GM12878 (cell line): ENCODE results near the gene NOP16. TPM values are rescaled to one million over a fixed set of nuclear protein-coding genes. Genes with fewer than 3 reads are reported as not detected.

ENCODE experiments used
- BCL11A ChIP-seq: IDR thresholded peaks from 2 replicates; pipeline ENCODE4 v1.6.1; 2011; ENCODE audit warnings: low read depth, low read length
- CREM ChIP-seq: IDR thresholded peaks from 2 replicates; pipeline ENCODE4 v1.6.1; 2014; ENCODE audit warnings: antibody characterized with exemption, low read depth
- FOS ChIP-seq: IDR thresholded peaks from 3 replicates; pipeline ENCODE4 v1.6.1; 2011; ENCODE audit warnings: borderline replicate concordance; ENCODE audit not compliant: insufficient read length; ENCODE audit errors: extremely low read depth
- GABPA ChIP-seq: IDR thresholded peaks from 2 replicates; pipeline ENCODE4 v1.6.1; 2014; ENCODE audit warnings: antibody characterized with exemption, low read depth, mild to moderate bottlenecking, inconsistent platforms
- HDAC6 ChIP-seq: fragments of 200-600 bp; sonication (generic); IDR thresholded peaks from one replicate; pipeline ENCODE4 v1.8.0; 2017; ENCODE audit warnings: antibody characterized with exemption; ENCODE audit not compliant: unreplicated experiment
- MEF2A ChIP-seq: IDR thresholded peaks from 2 replicates; pipeline ENCODE4 v1.6.1; 2011; ENCODE audit warnings: low read depth, mild to moderate bottlenecking, low read length, moderate library complexity; ENCODE audit not compliant: insufficient read depth
- MYB ChIP-seq: fragments of 150-350 bp; IDR thresholded peaks from 2 replicates; pipeline ENCODE4 v1.6.1; 2014; ENCODE audit warnings: mild to moderate bottlenecking, low read depth, low read length, borderline replicate concordance
- NFYB ChIP-seq: IDR thresholded peaks from 2 replicates; pipeline ENCODE4 v1.6.1; 2011; ENCODE audit warnings: low read depth, mild to moderate bottlenecking, low read length, improper control_type of control experiment, moderate library complexity; ENCODE audit not compliant: insufficient read depth
- PML ChIP-seq: IDR thresholded peaks from 2 replicates; pipeline ENCODE4 v1.6.1; 2012; ENCODE audit warnings: low read length, inconsistent platforms
- TARDBP ChIP-seq: IDR thresholded peaks from 2 replicates; pipeline ENCODE4 v1.6.1; 2016; ENCODE audit warnings: borderline replicate concordance
- polyA plus RNA-seq, 11 experiments: library from polyadenylated mRNA; depleted of rRNA in 4 of 11; unstranded in 6 of 11; stranded (reverse) in 5 of 11; fragments of >200 nt; fragmentation: Nextera tagmentation in 4 of 11; fragmentation: Illumina TruSeq in 1 of 11; extraction: Ambion mirVana in 4 of 11; extraction: Trizol in 1 of 11; gene quantifications; 1 replicate in 1 of 11; 2 replicates in 10 of 11; pipeline versions ENCODE4 v1.2.1 to v1.2.3, GENCODE V29; 2011 to 2016; ENCODE audit warnings: inconsistent platforms in 2 of 11, missing spikeins in 2 of 11, low read depth in 1 of 11
- total RNA-seq, 4 experiments: library from RNA; depleted of rRNA in 3 of 4; stranded (reverse); fragments of >200 nt in 3 of 4; fragmentation: Illumina TruSeq in 1 of 4; extraction: Trizol in 1 of 4; gene quantifications; 2 replicates each; pipeline versions ENCODE4 v1.2.1 to v1.2.3, GENCODE V29; 2013 to 2021
- TF ChIP-seq, protein P1 (sequence below): fragments of 450-650 bp; formaldehyde crosslinking; IDR thresholded peaks from 2 replicates; pipeline ENCODE4 v1.4.0; 2020; ENCODE audit warnings: mild to moderate bottlenecking, moderate library complexity
- TF ChIP-seq, protein P2 (sequence below): fragments of 450-650 bp; IDR thresholded peaks from 2 replicates; pipeline ENCODE4 v1.6.1; 2017; ENCODE audit warnings: mild to moderate bottlenecking, moderate library complexity
- TF ChIP-seq, protein P3 (sequence below): fragments of 450-650 bp; IDR thresholded peaks from 2 replicates; pipeline ENCODE4 v1.6.1; 2017; ENCODE audit warnings: mild to moderate bottlenecking, low read depth, inconsistent platforms; ENCODE audit not compliant: poor library complexity, severe bottlenecking
- TF ChIP-seq, protein P4 (sequence below), 3 experiments: IDR thresholded peaks in 2 of 3; conservative IDR thresholded peaks in 1 of 3; 2 replicates each; pipeline ENCODE4 v1.5.1; 2011; ENCODE audit warnings: low read depth in 3 of 3, low read length in 3 of 3, mild to moderate bottlenecking in 3 of 3, control low read depth in 2 of 3, moderate library complexity in 2 of 3, inconsistent platforms in 1 of 3, mixed read lengths in 1 of 3; ENCODE audit not compliant: control insufficient read depth in 2 of 3, insufficient read depth in 1 of 3; ENCODE audit errors: extremely low read depth in 1 of 3
- TF ChIP-seq, protein P5 (sequence below): fragments of 450-650 bp; IDR thresholded peaks from 2 replicates; pipeline ENCODE4 v1.6.1; 2014; ENCODE audit warnings: mild to moderate bottlenecking

Gene NOP16
- total and polyA plus RNA-seq, 10 of the 15 experiments (the other 5 are each of a cell fraction or from before 2014, with no cell fraction given) = 50.3 to 276 (median 116) TPM

DNA sequence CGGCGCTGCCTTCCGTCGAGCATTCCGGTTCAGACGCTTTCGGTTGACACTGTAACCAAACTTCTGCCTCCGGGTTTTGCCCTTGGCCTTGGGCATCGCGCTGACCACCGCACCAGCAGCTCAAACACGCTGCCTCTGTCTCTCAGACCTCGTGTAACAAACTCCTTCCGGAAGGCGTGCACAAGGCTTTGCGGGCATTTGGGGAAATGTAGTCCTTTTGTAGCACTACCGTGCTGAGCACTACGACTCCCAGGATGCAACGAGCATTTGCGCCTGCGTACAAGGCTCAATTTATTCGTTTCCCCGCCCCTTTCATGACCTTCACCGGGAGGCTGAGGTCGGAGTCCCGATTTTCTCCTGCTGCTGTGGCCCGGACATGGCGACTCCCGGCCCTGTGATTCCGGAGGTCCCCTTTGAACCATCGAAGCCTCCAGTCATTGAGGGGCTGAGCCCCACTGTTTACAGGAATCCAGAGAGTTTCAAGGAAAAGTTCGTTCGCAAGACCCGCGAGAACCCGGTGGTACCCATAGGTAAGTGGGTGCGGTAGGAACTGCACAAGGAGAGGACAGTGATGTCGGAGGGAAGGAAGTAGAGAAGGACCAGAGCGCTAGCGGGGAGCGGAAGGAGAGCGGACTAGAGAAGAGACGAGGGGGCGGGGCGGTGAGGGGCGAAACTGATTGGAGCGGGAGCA is at the start of gene NOP16, which contains the start of gene HIGD2A (continued):
- TF ChIP-seq, protein P1, sequence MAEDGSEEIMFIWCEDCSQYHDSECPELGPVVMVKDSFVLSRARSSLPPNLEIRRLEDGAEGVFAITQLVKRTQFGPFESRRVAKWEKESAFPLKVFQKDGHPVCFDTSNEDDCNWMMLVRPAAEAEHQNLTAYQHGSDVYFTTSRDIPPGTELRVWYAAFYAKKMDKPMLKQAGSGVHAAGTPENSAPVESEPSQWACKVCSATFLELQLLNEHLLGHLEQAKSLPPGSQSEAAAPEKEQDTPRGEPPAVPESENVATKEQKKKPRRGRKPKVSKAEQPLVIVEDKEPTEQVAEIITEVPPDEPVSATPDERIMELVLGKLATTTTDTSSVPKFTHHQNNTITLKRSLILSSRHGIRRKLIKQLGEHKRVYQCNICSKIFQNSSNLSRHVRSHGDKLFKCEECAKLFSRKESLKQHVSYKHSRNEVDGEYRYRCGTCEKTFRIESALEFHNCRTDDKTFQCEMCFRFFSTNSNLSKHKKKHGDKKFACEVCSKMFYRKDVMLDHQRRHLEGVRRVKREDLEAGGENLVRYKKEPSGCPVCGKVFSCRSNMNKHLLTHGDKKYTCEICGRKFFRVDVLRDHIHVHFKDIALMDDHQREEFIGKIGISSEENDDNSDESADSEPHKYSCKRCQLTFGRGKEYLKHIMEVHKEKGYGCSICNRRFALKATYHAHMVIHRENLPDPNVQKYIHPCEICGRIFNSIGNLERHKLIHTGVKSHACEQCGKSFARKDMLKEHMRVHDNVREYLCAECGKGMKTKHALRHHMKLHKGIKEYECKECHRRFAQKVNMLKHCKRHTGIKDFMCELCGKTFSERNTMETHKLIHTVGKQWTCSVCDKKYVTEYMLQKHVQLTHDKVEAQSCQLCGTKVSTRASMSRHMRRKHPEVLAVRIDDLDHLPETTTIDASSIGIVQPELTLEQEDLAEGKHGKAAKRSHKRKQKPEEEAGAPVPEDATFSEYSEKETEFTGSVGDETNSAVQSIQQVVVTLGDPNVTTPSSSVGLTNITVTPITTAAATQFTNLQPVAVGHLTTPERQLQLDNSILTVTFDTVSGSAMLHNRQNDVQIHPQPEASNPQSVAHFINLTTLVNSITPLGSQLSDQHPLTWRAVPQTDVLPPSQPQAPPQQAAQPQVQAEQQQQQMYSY (CRISPR knock-in tag) = no peak
- TF ChIP-seq TARDBP (peak; percentile 26; the same call in 1 of the 2 replicates), MEF2A (0 out of 2 replicates have a peak, but pooled peaks have one; percentile 37), CREM (peak; percentile 68; the same call in 1 of the 2 replicates), NFYB (no peak; the same call in 1 of the 2 replicates), GABPA (peak; percentile 96), MYB (0 out of 2 replicates have a peak, but pooled peaks have one; percentile 32), FOS (no peak), HDAC6 (no peak), PML (0 out of 2 replicates have a peak, but pooled peaks have one; percentile 76), BCL11A (no peak)
- TF ChIP-seq, protein P2, sequence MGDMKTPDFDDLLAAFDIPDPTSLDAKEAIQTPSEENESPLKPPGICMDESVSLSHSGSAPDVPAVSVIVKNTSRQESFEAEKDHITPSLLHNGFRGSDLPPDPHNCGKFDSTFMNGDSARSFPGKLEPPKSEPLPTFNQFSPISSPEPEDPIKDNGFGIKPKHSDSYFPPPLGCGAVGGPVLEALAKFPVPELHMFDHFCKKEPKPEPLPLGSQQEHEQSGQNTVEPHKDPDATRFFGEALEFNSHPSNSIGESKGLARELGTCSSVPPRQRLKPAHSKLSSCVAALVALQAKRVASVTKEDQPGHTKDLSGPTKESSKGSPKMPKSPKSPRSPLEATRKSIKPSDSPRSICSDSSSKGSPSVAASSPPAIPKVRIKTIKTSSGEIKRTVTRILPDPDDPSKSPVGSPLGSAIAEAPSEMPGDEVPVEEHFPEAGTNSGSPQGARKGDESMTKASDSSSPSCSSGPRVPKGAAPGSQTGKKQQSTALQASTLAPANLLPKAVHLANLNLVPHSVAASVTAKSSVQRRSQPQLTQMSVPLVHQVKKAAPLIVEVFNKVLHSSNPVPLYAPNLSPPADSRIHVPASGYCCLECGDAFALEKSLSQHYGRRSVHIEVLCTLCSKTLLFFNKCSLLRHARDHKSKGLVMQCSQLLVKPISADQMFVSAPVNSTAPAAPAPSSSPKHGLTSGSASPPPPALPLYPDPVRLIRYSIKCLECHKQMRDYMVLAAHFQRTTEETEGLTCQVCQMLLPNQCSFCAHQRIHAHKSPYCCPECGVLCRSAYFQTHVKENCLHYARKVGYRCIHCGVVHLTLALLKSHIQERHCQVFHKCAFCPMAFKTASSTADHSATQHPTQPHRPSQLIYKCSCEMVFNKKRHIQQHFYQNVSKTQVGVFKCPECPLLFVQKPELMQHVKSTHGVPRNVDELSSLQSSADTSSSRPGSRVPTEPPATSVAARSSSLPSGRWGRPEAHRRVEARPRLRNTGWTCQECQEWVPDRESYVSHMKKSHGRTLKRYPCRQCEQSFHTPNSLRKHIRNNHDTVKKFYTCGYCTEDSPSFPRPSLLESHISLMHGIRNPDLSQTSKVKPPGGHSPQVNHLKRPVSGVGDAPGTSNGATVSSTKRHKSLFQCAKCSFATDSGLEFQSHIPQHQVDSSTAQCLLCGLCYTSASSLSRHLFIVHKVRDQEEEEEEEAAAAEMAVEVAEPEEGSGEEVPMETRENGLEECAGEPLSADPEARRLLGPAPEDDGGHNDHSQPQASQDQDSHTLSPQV = no peak
- TF ChIP-seq, protein P3, sequence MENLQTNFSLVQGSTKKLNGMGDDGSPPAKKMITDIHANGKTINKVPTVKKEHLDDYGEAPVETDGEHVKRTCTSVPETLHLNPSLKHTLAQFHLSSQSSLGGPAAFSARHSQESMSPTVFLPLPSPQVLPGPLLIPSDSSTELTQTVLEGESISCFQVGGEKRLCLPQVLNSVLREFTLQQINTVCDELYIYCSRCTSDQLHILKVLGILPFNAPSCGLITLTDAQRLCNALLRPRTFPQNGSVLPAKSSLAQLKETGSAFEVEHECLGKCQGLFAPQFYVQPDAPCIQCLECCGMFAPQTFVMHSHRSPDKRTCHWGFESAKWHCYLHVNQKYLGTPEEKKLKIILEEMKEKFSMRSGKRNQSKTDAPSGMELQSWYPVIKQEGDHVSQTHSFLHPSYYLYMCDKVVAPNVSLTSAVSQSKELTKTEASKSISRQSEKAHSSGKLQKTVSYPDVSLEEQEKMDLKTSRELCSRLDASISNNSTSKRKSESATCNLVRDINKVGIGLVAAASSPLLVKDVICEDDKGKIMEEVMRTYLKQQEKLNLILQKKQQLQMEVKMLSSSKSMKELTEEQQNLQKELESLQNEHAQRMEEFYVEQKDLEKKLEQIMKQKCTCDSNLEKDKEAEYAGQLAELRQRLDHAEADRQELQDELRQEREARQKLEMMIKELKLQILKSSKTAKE = peak; percentile 85
- TF ChIP-seq, protein P4, sequence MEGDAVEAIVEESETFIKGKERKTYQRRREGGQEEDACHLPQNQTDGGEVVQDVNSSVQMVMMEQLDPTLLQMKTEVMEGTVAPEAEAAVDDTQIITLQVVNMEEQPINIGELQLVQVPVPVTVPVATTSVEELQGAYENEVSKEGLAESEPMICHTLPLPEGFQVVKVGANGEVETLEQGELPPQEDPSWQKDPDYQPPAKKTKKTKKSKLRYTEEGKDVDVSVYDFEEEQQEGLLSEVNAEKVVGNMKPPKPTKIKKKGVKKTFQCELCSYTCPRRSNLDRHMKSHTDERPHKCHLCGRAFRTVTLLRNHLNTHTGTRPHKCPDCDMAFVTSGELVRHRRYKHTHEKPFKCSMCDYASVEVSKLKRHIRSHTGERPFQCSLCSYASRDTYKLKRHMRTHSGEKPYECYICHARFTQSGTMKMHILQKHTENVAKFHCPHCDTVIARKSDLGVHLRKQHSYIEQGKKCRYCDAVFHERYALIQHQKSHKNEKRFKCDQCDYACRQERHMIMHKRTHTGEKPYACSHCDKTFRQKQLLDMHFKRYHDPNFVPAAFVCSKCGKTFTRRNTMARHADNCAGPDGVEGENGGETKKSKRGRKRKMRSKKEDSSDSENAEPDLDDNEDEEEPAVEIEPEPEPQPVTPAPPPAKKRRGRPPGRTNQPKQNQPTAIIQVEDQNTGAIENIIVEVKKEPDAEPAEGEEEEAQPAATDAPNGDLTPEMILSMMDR (IDR thresholded peaks at IDR 0.05 in 2 of 3, conservative IDR thresholded peaks at IDR 0.05 in 1 of 3; ENCODE audit: control insufficient read depth in 2 of 3, extremely low read depth in 1 of 3, insufficient read depth in 1 of 3, low read depth in 3 of 3, low read length in 3 of 3) = no peak
- TF ChIP-seq, protein P5, sequence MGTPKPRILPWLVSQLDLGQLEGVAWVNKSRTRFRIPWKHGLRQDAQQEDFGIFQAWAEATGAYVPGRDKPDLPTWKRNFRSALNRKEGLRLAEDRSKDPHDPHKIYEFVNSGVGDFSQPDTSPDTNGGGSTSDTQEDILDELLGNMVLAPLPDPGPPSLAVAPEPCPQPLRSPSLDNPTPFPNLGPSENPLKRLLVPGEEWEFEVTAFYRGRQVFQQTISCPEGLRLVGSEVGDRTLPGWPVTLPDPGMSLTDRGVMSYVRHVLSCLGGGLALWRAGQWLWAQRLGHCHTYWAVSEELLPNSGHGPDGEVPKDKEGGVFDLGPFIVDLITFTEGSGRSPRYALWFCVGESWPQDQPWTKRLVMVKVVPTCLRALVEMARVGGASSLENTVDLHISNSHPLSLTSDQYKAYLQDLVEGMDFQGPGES = no peak
